ENCODE measurements around the gene GLI3.

DNA sequence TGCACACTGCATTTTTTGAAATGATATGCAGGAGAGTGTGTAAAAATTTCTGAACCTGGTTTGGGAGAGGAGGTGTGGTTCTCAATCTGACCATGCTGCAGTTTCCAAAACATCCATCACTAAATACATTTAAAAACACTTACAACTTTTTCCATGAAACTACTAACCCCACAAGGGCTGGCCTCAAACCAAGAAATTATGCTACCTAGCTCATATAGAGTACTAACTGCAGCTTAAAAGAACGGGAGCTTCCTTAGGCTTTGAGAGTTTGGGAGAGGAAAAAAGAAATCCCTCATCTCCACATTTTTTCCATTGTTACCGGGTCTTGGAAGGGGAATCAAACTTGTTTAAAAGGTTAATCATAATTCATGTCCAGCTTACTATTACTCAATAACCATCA lies 214.2 kb downstream of the GLI3 start:
- TF ChIP-seq, protein P1, sequence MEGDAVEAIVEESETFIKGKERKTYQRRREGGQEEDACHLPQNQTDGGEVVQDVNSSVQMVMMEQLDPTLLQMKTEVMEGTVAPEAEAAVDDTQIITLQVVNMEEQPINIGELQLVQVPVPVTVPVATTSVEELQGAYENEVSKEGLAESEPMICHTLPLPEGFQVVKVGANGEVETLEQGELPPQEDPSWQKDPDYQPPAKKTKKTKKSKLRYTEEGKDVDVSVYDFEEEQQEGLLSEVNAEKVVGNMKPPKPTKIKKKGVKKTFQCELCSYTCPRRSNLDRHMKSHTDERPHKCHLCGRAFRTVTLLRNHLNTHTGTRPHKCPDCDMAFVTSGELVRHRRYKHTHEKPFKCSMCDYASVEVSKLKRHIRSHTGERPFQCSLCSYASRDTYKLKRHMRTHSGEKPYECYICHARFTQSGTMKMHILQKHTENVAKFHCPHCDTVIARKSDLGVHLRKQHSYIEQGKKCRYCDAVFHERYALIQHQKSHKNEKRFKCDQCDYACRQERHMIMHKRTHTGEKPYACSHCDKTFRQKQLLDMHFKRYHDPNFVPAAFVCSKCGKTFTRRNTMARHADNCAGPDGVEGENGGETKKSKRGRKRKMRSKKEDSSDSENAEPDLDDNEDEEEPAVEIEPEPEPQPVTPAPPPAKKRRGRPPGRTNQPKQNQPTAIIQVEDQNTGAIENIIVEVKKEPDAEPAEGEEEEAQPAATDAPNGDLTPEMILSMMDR (IDR thresholded peaks at IDR 0.05 in 8 of 11, conservative IDR thresholded peaks at IDR 0.05 in 3 of 11): no peak
- TF ChIP-seq POLR2AphosphoS5 (IDR thresholded peaks at IDR 0.05): no peak

All from spleen (tissue), 7 donors.